Measurements from ENCODE around the gene POMP.

- no peak for TF ChIP-seq ZNF274 (IDR thresholded peaks at IDR 0.05; ENCODE audit: low read depth, low read length)
- TF ChIP-seq YY1 (IDR thresholded peaks at IDR 0.05; ENCODE audit: insufficient read depth, insufficient read length): no peak
These were observed 7.0 kb upstream of the POMP start for GRCh38 chr13:28651810-28652401.
